Smooth muscle cell (in vitro differentiated cells): Measurements from ENCODE around the gene LARP4B. TPM values are rescaled to one million over a fixed set of nuclear protein-coding genes. Genes with fewer than 3 reads are reported as not detected.

Experiments
- DNase-seq: peaks from one replicate; lab custom pipeline; 2025; ENCODE audit not compliant: unreplicated experiment; lab: John Stamatoyannopoulos, UW
- H2AFZ ChIP-seq: fragments of 200-600 bp; sonication (generic); 2 replicates; pipeline ENCODE4 v1.6.0; 2016; ENCODE audit warnings: antibody characterized with exemption, low read depth, mild to moderate bottlenecking
- H3F3A ChIP-seq: fragments of 200-600 bp; sonication (generic); 2 replicates; pipeline ENCODE4 v1.6.0; 2017; ENCODE audit warnings: antibody characterized with exemption, low read depth
- H3K27ac ChIP-seq: fragments of 200-600 bp; sonication (generic); 2 replicates; pipeline ENCODE4 v1.5.1; 2016; ENCODE audit warnings: low read depth, mild to moderate bottlenecking
- H3K27me3 ChIP-seq: fragments of 200-600 bp; sonication (generic); 2 replicates; pipeline ENCODE4 v1.6.1; 2016; ENCODE audit warnings: low read depth, mild to moderate bottlenecking
- H3K36me3 ChIP-seq: fragments of 200-600 bp; sonication (generic); 2 replicates; pipeline ENCODE4 v1.5.1; 2016; ENCODE audit warnings: low read depth
- H3K4me1 ChIP-seq: fragments of 200-600 bp; sonication (generic); 2 replicates; pipeline ENCODE4 v1.5.1; 2016; ENCODE audit warnings: low read depth
- H3K4me2 ChIP-seq: fragments of 200-600 bp; sonication (generic); 2 replicates; pipeline ENCODE4 v1.6.0; 2016; ENCODE audit warnings: mild to moderate bottlenecking
- H3K4me3 ChIP-seq: fragments of 200-600 bp; sonication (generic); 2 replicates; pipeline ENCODE4 v1.5.1; 2016; ENCODE audit warnings: mild to moderate bottlenecking
- H3K79me2 ChIP-seq: fragments of 200-600 bp; sonication (generic); 2 replicates; pipeline ENCODE4 v1.6.0; 2016; ENCODE audit warnings: low read depth, mild to moderate bottlenecking
- H3K9ac ChIP-seq: fragments of 200-600 bp; sonication (generic); 2 replicates; pipeline ENCODE4 v1.6.0; 2016; ENCODE audit warnings: low read depth
- H3K9me3 ChIP-seq: fragments of 200-600 bp; sonication (generic); replicated peaks from 2 replicates; pipeline ENCODE4 v1.5.1; 2016; ENCODE audit warnings: low read depth
- H4K20me1 ChIP-seq: fragments of 200-600 bp; sonication (generic); 2 replicates; pipeline ENCODE4 v1.6.0; 2016; ENCODE audit warnings: low read depth
- CTCF ChIP-seq: fragments of 200-600 bp; sonication (generic); IDR thresholded peaks from 2 replicates; pipeline ENCODE4 v1.5.1; 2017; ENCODE audit warnings: borderline replicate concordance, mild to moderate bottlenecking, antibody characterized with exemption; ENCODE audit not compliant: insufficient read depth, poor library complexity, severe bottlenecking
- WGBS: methylation state at CpG from one replicate; pipeline ENCODE4 v1.1.7; 2016; ENCODE audit warnings: low lambda C conversion rate; 5-methylcytosine and 5-hydroxymethylcytosine counted together
- polyA plus RNA-seq: library from polyadenylated mRNA; unstranded; fragments of >200 nt; fragmentation: Nextera tagmentation; extraction: Ambion mirVana; gene quantifications from 2 replicates; pipeline ENCODE4 v1.2.1, GENCODE V29; 2016
- total RNA-seq: library from RNA; depleted of rRNA; stranded (reverse); fragments of >200 nt; gene quantifications from 2 replicates; pipeline ENCODE4 v1.2.3, GENCODE V29; 2014

LARP4B gene
- total and polyA plus RNA-seq, 2 experiments from 2014 or later, result 16.7 to 24.9 TPM

DNA sequence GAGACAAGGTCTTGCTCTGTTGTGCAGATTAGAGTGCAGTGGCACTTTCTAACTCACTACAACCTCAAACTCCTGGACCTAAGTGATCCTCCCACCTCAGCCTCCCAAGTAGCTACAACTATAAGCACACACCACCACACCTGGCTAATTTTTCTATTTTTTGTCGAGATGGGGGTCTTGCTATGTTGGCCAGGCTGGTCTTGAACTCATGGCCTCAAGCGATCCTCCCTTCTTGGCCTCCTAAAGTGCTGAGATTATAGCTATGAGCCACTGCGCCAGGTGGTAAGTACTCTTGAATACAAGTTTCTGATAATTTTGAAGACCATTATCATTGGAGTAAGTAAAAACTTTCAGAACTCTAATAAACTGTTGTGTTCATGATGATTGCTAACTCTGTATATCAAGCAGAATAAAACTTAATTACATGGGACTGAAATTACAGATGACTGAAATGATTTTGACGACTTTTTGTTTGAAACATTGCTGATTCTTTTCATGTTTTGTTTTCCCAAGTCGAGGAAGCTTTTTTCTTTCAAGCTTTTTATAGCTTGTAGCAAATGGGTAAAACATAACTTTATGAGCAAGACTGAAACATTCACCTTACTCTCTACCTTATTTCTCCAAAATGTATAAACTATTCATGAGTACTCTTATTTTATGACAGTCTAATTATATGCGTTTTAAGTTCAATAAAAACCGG is 14.6 kb downstream of the LARP4B start:
- H3K9ac ChIP-seq, result no peak overlapping the region
- H3K9me3 ChIP-seq, result no peaks in the 10 kb centered on the region
- peaks cover 100% of the 10 kb centered on the region for H3K79me2 ChIP-seq
- no peak overlapping the region for H3K27ac ChIP-seq
- H3F3A ChIP-seq, result no peaks in the 10 kb centered on the region
- WGBS, result 89% methylated on average over 7 of the region's 7 CpGs
- H3K27me3 ChIP-seq, result no peaks in the 10 kb centered on the region
- no peak for DNase-seq
- TF ChIP-seq CTCF, result no peak
- no peak overlapping the region for H2AFZ ChIP-seq
- no peak overlapping the region for H3K4me2 ChIP-seq
- H4K20me1 ChIP-seq, result peaks cover 98% of the 10 kb centered on the region
- H3K36me3 ChIP-seq, result no peaks in the 10 kb centered on the region
- no peak overlapping the region for H3K4me3 ChIP-seq
- H3K4me1 ChIP-seq, result no peaks in the 10 kb centered on the region

DNA sequence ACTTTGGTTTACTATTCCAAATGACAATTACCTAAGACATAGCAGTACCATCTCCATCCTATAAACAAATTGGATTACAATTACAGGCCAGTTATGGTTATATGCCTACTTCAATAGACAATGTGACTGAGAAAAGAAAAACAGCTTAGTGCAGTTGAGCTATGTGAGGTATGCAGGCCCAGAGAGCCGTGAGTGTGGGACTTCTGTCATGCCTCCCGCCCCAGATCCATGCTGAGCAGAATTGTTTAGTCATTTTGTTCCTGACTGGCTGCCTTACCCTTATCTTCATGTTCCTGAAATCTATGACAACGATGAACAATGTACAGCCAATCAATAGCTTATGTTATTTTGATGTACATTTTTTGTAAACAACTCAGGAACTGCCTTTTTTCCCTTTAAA is 21.7 kb downstream of the LARP4B start:
- DNase-seq, result no peak
- Histone ChIP-seq H3K9ac (no peak overlapping the region), H4K20me1 (peaks cover 93% of the 10 kb centered on the region)

GRCh38 chr10:905972-906371 is 25.5 kb downstream of the LARP4B start:
- DNase-seq, result no peak
- no peaks in the 10 kb centered on the region for H3K27me3 ChIP-seq
- H4K20me1 ChIP-seq, result peaks cover 94% of the 10 kb centered on the region
- H2AFZ ChIP-seq, result no peak overlapping the region
- H3K4me3 ChIP-seq, result no peak overlapping the region
- no peak overlapping the region for H3K9ac ChIP-seq
- H3K4me2 ChIP-seq, result no peak overlapping the region
- TF ChIP-seq CTCF, result no peak
- H3K36me3 ChIP-seq, result no peaks in the 10 kb centered on the region
- WGBS, result 97% methylated on average over 1 of the region's 1 CpG
- H3K9me3 ChIP-seq, result no peaks in the 10 kb centered on the region
- H3K79me2 ChIP-seq, result peaks cover 83% of the 10 kb centered on the region
- H3F3A ChIP-seq, result no peaks in the 10 kb centered on the region
- H3K27ac ChIP-seq, result no peak overlapping the region
- peaks cover 7% of the 10 kb centered on the region for H3K4me1 ChIP-seq

More for the DNA sequence above, 21.7 kb downstream of the LARP4B start:
- Histone ChIP-seq H3K4me3 (no peak overlapping the region), H3K36me3 (no peaks in the 10 kb centered on the region), H3K4me2 (peak overlapping the region; percentile 18), H2AFZ (no peak overlapping the region), H3K9me3 (no peaks in the 10 kb centered on the region), H3K27ac (peak overlapping the region; percentile 38), H3K4me1 (peaks cover 7% of the 10 kb centered on the region), H3F3A (no peaks in the 10 kb centered on the region), H3K79me2 (peaks cover 84% of the 10 kb centered on the region), H3K27me3 (no peaks in the 10 kb centered on the region)
- WGBS, result 32% methylated on average over 3 of the region's 3 CpGs
- no peak for TF ChIP-seq CTCF

DNA sequence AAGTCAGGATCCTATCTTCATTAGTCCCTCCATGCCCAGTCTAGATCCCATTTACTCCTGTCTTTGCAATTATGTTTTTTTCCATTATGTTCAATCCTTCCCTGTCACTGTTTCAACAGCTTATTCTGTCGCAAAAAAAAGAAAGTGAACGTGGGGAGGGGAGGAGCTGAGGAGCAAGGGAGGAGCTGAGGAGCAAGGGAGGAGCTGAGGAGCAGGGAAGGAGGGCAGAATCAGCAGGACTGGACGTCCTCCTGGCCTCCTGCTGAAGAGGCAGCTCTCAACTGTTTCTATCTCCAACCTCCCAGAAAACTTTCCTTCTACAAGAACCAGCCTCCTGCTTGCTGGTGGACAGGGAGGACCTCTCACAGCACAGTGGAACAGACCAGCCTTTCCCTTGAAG is 26.0 kb downstream of the LARP4B start:
- 68% methylated on average over 3 of the region's 3 CpGs for WGBS
- no peak for DNase-seq
- no peaks in the 10 kb centered on the region for H3F3A ChIP-seq

More for the DNA sequence above, 26.0 kb downstream of the LARP4B start:
- Histone ChIP-seq H4K20me1 (peaks cover 91% of the 10 kb centered on the region), H3K9me3 (no peaks in the 10 kb centered on the region), H3K4me2 (no peak overlapping the region), H2AFZ (no peak overlapping the region), H3K27me3 (no peaks in the 10 kb centered on the region), H3K27ac (no peak overlapping the region), H3K4me3 (no peak overlapping the region), H3K9ac (no peak overlapping the region), H3K79me2 (peaks cover 84% of the 10 kb centered on the region), H3K36me3 (no peaks in the 10 kb centered on the region), H3K4me1 (peaks cover 7% of the 10 kb centered on the region)
- TF ChIP-seq CTCF, result no peak
